ENCODE data around the gene SBK1. TPM values are rescaled to one million over a fixed set of nuclear protein-coding genes. Genes with fewer than 3 reads are reported as not detected.

Gene SBK1
- total RNA-seq, 1 experiment from 2014 or later = 19.2 TPM

DNA sequence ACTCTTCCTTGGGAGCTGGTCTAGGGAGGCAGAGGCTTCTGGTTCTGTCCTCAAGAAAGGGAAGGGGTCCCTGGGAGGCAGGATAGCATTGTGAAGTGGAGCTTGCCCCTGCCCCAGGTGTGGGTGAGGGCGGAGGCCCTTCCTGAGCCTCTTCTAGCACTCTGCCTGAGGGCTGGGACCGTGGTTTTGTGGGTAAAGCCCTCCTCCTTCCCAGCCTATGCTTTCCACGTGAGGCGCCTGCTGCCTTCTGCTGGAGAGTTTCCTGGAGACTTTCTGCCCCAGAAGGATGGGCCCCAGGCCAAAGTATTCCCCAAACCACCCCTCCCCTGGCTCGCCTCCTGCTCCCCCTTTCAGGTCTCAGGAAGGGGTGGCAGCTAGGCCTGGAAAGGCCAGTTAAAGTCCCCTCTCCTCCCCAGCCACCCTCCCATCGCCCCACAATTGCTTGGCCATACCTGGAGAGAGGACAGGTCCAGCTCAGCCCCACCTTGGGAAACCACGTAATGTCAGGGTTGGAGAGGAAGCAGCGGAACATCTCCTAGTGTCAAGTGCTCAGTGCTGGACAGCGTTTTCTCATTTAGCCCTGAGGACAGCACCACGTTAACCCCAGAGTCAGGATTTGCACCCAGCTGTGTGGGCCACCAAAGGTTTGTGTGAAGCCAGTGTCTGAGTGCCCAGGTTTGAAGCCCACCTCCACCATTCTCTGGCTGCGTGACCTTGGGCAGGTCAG lies 5.6 kb downstream of the SBK1 start:
- intact Hi-C loops (cut with micrococcal nuclease) = no loop called here
- H3K9me2 ChIP-seq (ENCODE audit: insufficient read depth) = no peaks in the 10 kb centered on the region
- no peaks in the 10 kb centered on the region for H4K20me1 ChIP-seq (ENCODE audit: insufficient read depth)
- no peak for ATAC-seq
- RAD21 ChIA-PET (ENCODE audit: low non-redundant PET in 1 of 2, low total read pairs in 2 of 2, uncharacterized antibody in 2 of 2, unreplicated experiment in 2 of 2) = no interaction called here
- H3K27ac ChIP-seq (ENCODE audit: low read depth, low read length) = no peak overlapping the region
- no peak overlapping the region for H3K4me2 ChIP-seq (ENCODE audit: low read length)
- H3K4me3 ChIP-seq (replicated peaks in 1 of 2; ENCODE audit: low read depth in 1 of 2, low read length in 2 of 2) = no peak overlapping the region
- no peaks in the 10 kb centered on the region; a peak in 1 of 4 replicates for H3K36me3 ChIP-seq (ENCODE audit: control insufficient read depth in 1 of 2, insufficient read depth in 2 of 2, low read length in 2 of 2)
- peaks cover 8% of the 10 kb centered on the region; the same call in 1 of the 2 replicates for H3K79me2 ChIP-seq (ENCODE audit: insufficient read depth, low read length)
- H2AFZ ChIP-seq (ENCODE audit: low read depth, low read length, poor library complexity, severe bottlenecking) = no peak overlapping the region
- H3K9ac ChIP-seq (ENCODE audit: low read length) = no peak overlapping the region
- TF ChIP-seq CEBPB (IDR thresholded peaks at IDR 0.05; ENCODE audit: low read depth) = no peak
- no peak for TF ChIP-seq TCF7L2 (IDR thresholded peaks at IDR 0.05; ENCODE audit: borderline replicate concordance, extremely low read depth, insufficient read depth, insufficient read length)
- no peak for TF ChIP-seq ELF1 (IDR thresholded peaks at IDR 0.05; ENCODE audit: borderline replicate concordance, low read depth)
- TF ChIP-seq POLR2A (IDR thresholded peaks at IDR 0.05; ENCODE audit: borderline replicate concordance, extremely low read depth, insufficient read depth, insufficient read length) = no peak
- no peak for TF ChIP-seq EZH2 (IDR thresholded peaks at IDR 0.05)
- DNase-seq (ENCODE audit: low read depth, low spot score) = no peak
- no peaks in the 10 kb centered on the region for H3K27me3 ChIP-seq (ENCODE audit: insufficient read depth, low read length)
- no TSS peak for BruUV-seq (replicated peaks)
- no peaks in the 10 kb centered on the region for H3K9me3 ChIP-seq (ENCODE audit: control insufficient read depth in 1 of 2, insufficient read depth in 1 of 2, low read depth in 1 of 2, low read length in 2 of 2)
- POLR2A ChIA-PET = no interaction called here
- peaks cover 0 to 9% of the 10 kb centered on the region in 2 experiments; a peak in 2 of 4 replicates for H3K4me1 ChIP-seq (ENCODE audit: control insufficient read depth in 1 of 2, insufficient read depth in 2 of 2, low read length in 2 of 2)
- CTCF ChIA-PET = no interaction called here

- H3K9ac ChIP-seq (ENCODE audit: low read length) = no peak overlapping the region
- no peaks in the 10 kb centered on the region for H4K20me1 ChIP-seq (ENCODE audit: insufficient read depth)
- H3K9me2 ChIP-seq (ENCODE audit: insufficient read depth) = no peaks in the 10 kb centered on the region
- no peak overlapping the region for H3K4me3 ChIP-seq (replicated peaks in 1 of 2; ENCODE audit: low read depth in 1 of 2, low read length in 2 of 2)
- POLR2A ChIA-PET = no interaction called here
- RAD21 ChIA-PET (ENCODE audit: low non-redundant PET in 1 of 2, low total read pairs in 2 of 2, uncharacterized antibody in 2 of 2, unreplicated experiment in 2 of 2) = no interaction called here
- no peaks in the 10 kb centered on the region for H3K9me3 ChIP-seq (ENCODE audit: control insufficient read depth in 1 of 2, insufficient read depth in 1 of 2, low read depth in 1 of 2, low read length in 2 of 2)
- intact Hi-C loops (cut with micrococcal nuclease) = no loop called here
- no peak overlapping the region for H3K27ac ChIP-seq (ENCODE audit: low read depth, low read length)
- CTCF ChIA-PET = no interaction called here
- BruUV-seq (replicated peaks) = no TSS peak
- no peak overlapping the region for H2AFZ ChIP-seq (ENCODE audit: low read depth, low read length, poor library complexity, severe bottlenecking)
- H3K4me2 ChIP-seq (ENCODE audit: low read length) = no peak overlapping the region
- no peak for TF ChIP-seq POLR2A (IDR thresholded peaks at IDR 0.05; ENCODE audit: borderline replicate concordance, extremely low read depth, insufficient read depth, insufficient read length)
- TF ChIP-seq ATF3 (IDR thresholded peaks at IDR 0.05) = no peak
- no peak for TF ChIP-seq ZNF274 (IDR thresholded peaks at IDR 0.05; ENCODE audit: low read depth, low read length)
- TF ChIP-seq ZFX (IDR thresholded peaks at IDR 0.05) = no peak
- no peak for TF ChIP-seq TCF7L2 (IDR thresholded peaks at IDR 0.05; ENCODE audit: borderline replicate concordance, extremely low read depth, insufficient read depth, insufficient read length)
- no peak for TF ChIP-seq EGR1 (IDR thresholded peaks at IDR 0.05; ENCODE audit: low read depth)
- no peak for TF ChIP-seq JUND (IDR thresholded peaks at IDR 0.05)
- TF ChIP-seq ZBTB33 (IDR thresholded peaks at IDR 0.05; ENCODE audit: extremely low read depth, insufficient replicate concordance, low read length) = no peak
- TF ChIP-seq CBX3 (IDR thresholded peaks at IDR 0.05; ENCODE audit: low read depth) = no peak
- H3K4me1 ChIP-seq (ENCODE audit: control insufficient read depth in 1 of 2, insufficient read depth in 2 of 2, low read length in 2 of 2) = peaks cover 0 to 5% of the 10 kb centered on the region in 2 experiments; a peak in 2 of 4 replicates
- H3K79me2 ChIP-seq (ENCODE audit: insufficient read depth, low read length) = peaks cover 6% of the 10 kb centered on the region; the same call in 1 of the 2 replicates
- no peaks in the 10 kb centered on the region; a peak in 1 of 4 replicates for H3K36me3 ChIP-seq (ENCODE audit: control insufficient read depth in 1 of 2, insufficient read depth in 2 of 2, low read length in 2 of 2)
- no peak for DNase-seq (ENCODE audit: low read depth, low spot score)
- no peaks in the 10 kb centered on the region for H3K27me3 ChIP-seq (ENCODE audit: insufficient read depth, low read length)
- no peak for ATAC-seq
These were observed 6.2 kb downstream of the SBK1 start for GRCh38 chr16:28298511-28298878.

Measured in HCT116 (cell line).